ENCODE measurements around the gene SPOCK1.

SPOCK1 gene

GRCh38 chr5:137310051-137310730, 188.9 kb downstream of the SPOCK1 start:
- TF ChIP-seq FOXP2 (optimal IDR thresholded peaks at IDR 0.05; ENCODE audit: borderline replicate concordance, extremely low read depth, extremely low read length, insufficient read depth), result no peak
- no peak for TF ChIP-seq SIN3A (IDR thresholded peaks at IDR 0.05; ENCODE audit: borderline replicate concordance, insufficient read depth, low read length)
- no peak for TF ChIP-seq POLR2AphosphoS5 (IDR thresholded peaks at IDR 0.05; ENCODE audit: low read depth, low read length)

- TF ChIP-seq POLR2AphosphoS5 (IDR thresholded peaks at IDR 0.05; ENCODE audit: low read depth, low read length), result no peak
- TF ChIP-seq FOXP2 (optimal IDR thresholded peaks at IDR 0.05; ENCODE audit: borderline replicate concordance, extremely low read depth, extremely low read length, insufficient read depth), result no peak
- TF ChIP-seq, protein P1, sequence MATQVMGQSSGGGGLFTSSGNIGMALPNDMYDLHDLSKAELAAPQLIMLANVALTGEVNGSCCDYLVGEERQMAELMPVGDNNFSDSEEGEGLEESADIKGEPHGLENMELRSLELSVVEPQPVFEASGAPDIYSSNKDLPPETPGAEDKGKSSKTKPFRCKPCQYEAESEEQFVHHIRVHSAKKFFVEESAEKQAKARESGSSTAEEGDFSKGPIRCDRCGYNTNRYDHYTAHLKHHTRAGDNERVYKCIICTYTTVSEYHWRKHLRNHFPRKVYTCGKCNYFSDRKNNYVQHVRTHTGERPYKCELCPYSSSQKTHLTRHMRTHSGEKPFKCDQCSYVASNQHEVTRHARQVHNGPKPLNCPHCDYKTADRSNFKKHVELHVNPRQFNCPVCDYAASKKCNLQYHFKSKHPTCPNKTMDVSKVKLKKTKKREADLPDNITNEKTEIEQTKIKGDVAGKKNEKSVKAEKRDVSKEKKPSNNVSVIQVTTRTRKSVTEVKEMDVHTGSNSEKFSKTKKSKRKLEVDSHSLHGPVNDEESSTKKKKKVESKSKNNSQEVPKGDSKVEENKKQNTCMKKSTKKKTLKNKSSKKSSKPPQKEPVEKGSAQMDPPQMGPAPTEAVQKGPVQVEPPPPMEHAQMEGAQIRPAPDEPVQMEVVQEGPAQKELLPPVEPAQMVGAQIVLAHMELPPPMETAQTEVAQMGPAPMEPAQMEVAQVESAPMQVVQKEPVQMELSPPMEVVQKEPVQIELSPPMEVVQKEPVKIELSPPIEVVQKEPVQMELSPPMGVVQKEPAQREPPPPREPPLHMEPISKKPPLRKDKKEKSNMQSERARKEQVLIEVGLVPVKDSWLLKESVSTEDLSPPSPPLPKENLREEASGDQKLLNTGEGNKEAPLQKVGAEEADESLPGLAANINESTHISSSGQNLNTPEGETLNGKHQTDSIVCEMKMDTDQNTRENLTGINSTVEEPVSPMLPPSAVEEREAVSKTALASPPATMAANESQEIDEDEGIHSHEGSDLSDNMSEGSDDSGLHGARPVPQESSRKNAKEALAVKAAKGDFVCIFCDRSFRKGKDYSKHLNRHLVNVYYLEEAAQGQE (IDR thresholded peaks at IDR 0.05; ENCODE audit: insufficient read depth in 1 of 2, low read depth in 2 of 2, low read length in 2 of 2), result no peak
- no peak for TF ChIP-seq SIN3A (IDR thresholded peaks at IDR 0.05; ENCODE audit: borderline replicate concordance, insufficient read depth, low read length)
- TF ChIP-seq TAF1 (IDR thresholded peaks at IDR 0.05; ENCODE audit: borderline replicate concordance, insufficient read depth, low read length), result no peak
Measured at GRCh38 chr5:137309290-137309689, 189.8 kb downstream of the SPOCK1 start.

DNA sequence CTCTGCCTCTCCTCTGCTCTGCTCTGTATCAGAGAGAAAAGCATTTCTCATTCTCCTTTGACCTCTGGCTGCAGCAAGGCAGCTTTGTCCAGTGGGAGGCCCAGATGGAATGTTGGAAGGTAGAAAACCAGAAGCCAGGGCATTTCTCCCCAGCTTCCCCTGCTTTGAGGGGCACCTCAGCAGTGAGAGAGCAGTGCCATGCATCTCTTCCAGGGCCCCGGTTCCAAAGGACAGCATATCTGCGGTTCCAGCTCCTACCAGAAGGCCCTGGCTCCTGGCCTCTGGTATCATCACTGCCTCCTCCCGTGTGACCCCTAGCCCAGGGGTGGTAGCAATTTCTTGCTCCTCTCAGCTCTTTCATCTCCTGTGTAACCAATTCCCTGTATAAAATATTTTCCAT, 190.8 kb downstream of the SPOCK1 start:
- TF ChIP-seq TAF1 (IDR thresholded peaks at IDR 0.05; ENCODE audit: borderline replicate concordance, insufficient read depth, low read length) (no peak), FOXP2 (optimal IDR thresholded peaks at IDR 0.05; ENCODE audit: borderline replicate concordance, extremely low read depth, extremely low read length, insufficient read depth) (no peak), POLR2AphosphoS5 (IDR thresholded peaks at IDR 0.05; ENCODE audit: low read depth, low read length) (no peak), SIN3A (IDR thresholded peaks at IDR 0.05; ENCODE audit: borderline replicate concordance, insufficient read depth, low read length) (no peak)
- TF ChIP-seq, protein P1 (IDR thresholded peaks at IDR 0.05; ENCODE audit: insufficient read depth in 1 of 2, low read depth in 2 of 2, low read length in 2 of 2), result no peak

- TF ChIP-seq, protein P1 (IDR thresholded peaks at IDR 0.05; ENCODE audit: insufficient read depth in 1 of 2, low read depth in 2 of 2, low read length in 2 of 2), result no peak
Measured at GRCh38 chr5:137306903-137307302, 192.2 kb downstream of the SPOCK1 start.

- no peak for TF ChIP-seq POLR2AphosphoS5 (IDR thresholded peaks at IDR 0.05; ENCODE audit: low read depth, low read length)
Measured at GRCh38 chr5:137305971-137306602, 193.0 kb downstream of the SPOCK1 start.

GRCh38 chr5:137304226-137304874, 194.8 kb downstream of the SPOCK1 start:
- TF ChIP-seq FOXP2 (optimal IDR thresholded peaks at IDR 0.05; ENCODE audit: borderline replicate concordance, extremely low read depth, extremely low read length, insufficient read depth) (no peak), TAF1 (IDR thresholded peaks at IDR 0.05; ENCODE audit: borderline replicate concordance, insufficient read depth, low read length) (no peak), POLR2AphosphoS5 (IDR thresholded peaks at IDR 0.05; ENCODE audit: low read depth, low read length) (no peak), SIN3A (IDR thresholded peaks at IDR 0.05; ENCODE audit: borderline replicate concordance, insufficient read depth, low read length) (no peak)
- TF ChIP-seq, protein P1 (IDR thresholded peaks at IDR 0.05; ENCODE audit: insufficient read depth in 1 of 2, low read depth in 2 of 2, low read length in 2 of 2), result no peak
